Trophoblast cell (in vitro differentiated cells and primary cell): ENCODE measurements around the gene TNFSF13B.

Experiments
- DNase-seq, 2 donors: peaks; one replicate each; pipeline ENCODE4 v3.0.0-alpha.2; 2016
- H2AFZ ChIP-seq: 2 replicates; pipeline ENCODE4 v1.6.1; 2013; ENCODE audit warnings: low read length, moderate library complexity, mild to moderate bottlenecking; ENCODE audit not compliant: insufficient read depth, poor library complexity
- H2AK5ac ChIP-seq: 2 replicates; pipeline ENCODE4 v1.6.1; 2013; ENCODE audit warnings: mild to moderate bottlenecking, low read length
- H2BK120ac ChIP-seq: 2 replicates; pipeline ENCODE4 v1.6.1; 2013; ENCODE audit warnings: low read length, mild to moderate bottlenecking, moderate library complexity; ENCODE audit not compliant: insufficient read depth, poor library complexity
- H2BK12ac ChIP-seq: 2 replicates; pipeline ENCODE4 v1.6.1; 2013; ENCODE audit warnings: mild to moderate bottlenecking, low read length, moderate library complexity
- H2BK5ac ChIP-seq: 2 replicates; pipeline ENCODE4 v1.6.1; 2013; ENCODE audit warnings: low read length, low read depth, moderate library complexity, mild to moderate bottlenecking; ENCODE audit not compliant: poor library complexity
- H3K14ac ChIP-seq: 2 replicates; pipeline ENCODE4 v1.6.1; 2013; ENCODE audit warnings: mild to moderate bottlenecking, low read length
- H3K18ac ChIP-seq: 2 replicates; pipeline ENCODE4 v1.6.1; 2013; ENCODE audit warnings: mild to moderate bottlenecking, low read length
- H3K23ac ChIP-seq: 2 replicates; pipeline ENCODE4 v1.6.1; 2013; ENCODE audit warnings: low read length
- H3K27ac ChIP-seq: 2 replicates; pipeline ENCODE4 v1.5.1; 2013; ENCODE audit warnings: low read depth, mild to moderate bottlenecking, inconsistent platforms, low read length, moderate library complexity
- H3K27me3 ChIP-seq: 2 replicates; pipeline ENCODE4 v1.6.1; 2013; ENCODE audit warnings: inconsistent platforms, mild to moderate bottlenecking, low read length, moderate library complexity; ENCODE audit not compliant: insufficient read depth
- H3K36me3 ChIP-seq, 2 experiments: 1 replicate in 1 of 2; 2 replicates in 1 of 2; pipeline ENCODE4 v1.6.1; 2013; ENCODE audit warnings: low read length in 2 of 2, mild to moderate bottlenecking in 2 of 2, moderate library complexity in 1 of 2; ENCODE audit not compliant: insufficient read depth in 2 of 2, control insufficient read depth in 1 of 2
- H3K4ac ChIP-seq: 2 replicates; pipeline ENCODE4 v1.6.1; 2013; ENCODE audit warnings: low read depth, mild to moderate bottlenecking, low read length, moderate library complexity
- H3K4me1 ChIP-seq, 2 experiments: 1 replicate in 1 of 2; 2 replicates in 1 of 2; pipeline ENCODE4 v1.6.1; 2013; ENCODE audit warnings: low read length in 2 of 2, mild to moderate bottlenecking in 2 of 2, moderate library complexity in 1 of 2; ENCODE audit not compliant: insufficient read depth in 2 of 2, control insufficient read depth in 1 of 2
- H3K4me2 ChIP-seq: 2 replicates; pipeline ENCODE4 v1.6.1; 2013; ENCODE audit warnings: inconsistent platforms, mild to moderate bottlenecking, low read length, moderate library complexity
- H3K4me3 ChIP-seq: 2 replicates; pipeline ENCODE4 v1.5.1; 2013; ENCODE audit warnings: mild to moderate bottlenecking, low read depth, low read length, inconsistent platforms
- H3K79me1 ChIP-seq: one replicate; pipeline ENCODE4 v1.6.1; 2013; ENCODE audit warnings: low read length
- H3K79me2 ChIP-seq: 2 replicates; pipeline ENCODE4 v1.6.1; 2013; ENCODE audit warnings: low read length, mild to moderate bottlenecking; ENCODE audit not compliant: control insufficient read depth, insufficient read depth, poor library complexity
- H3K9ac ChIP-seq: 2 replicates; pipeline ENCODE4 v1.6.1; 2013; ENCODE audit warnings: mild to moderate bottlenecking, low read length
- H3K9me3 ChIP-seq: 2 replicates; pipeline ENCODE4 v1.6.1; 2013; ENCODE audit warnings: low read depth, mild to moderate bottlenecking, control low read depth, inconsistent platforms, low read length; ENCODE audit not compliant: insufficient read depth
- H4K12ac ChIP-seq: 2 replicates; pipeline ENCODE4 v1.6.1; 2013; ENCODE audit warnings: low read depth, mild to moderate bottlenecking, low read length, moderate library complexity
- H4K8ac ChIP-seq: 2 replicates; pipeline ENCODE4 v1.6.1; 2013; ENCODE audit warnings: low read depth, mild to moderate bottlenecking, low read length, moderate library complexity
- H4K91ac ChIP-seq: one replicate; pipeline ENCODE4 v1.6.1; 2013; ENCODE audit warnings: low read depth, mild to moderate bottlenecking, low read length, moderate library complexity
- WGBS: extraction: QIAGEN DNeasy Blood & Tissue Kit; methylation state at CpG from one replicate; pipeline ENCODE4 v1.1.7; 2013; ENCODE audit warnings: missing lambda C conversion rate; ENCODE audit not compliant: insufficient read length, insufficient coverage; ENCODE audit errors: extremely low coverage; 5-methylcytosine and 5-hydroxymethylcytosine counted together

The TNFSF13B gene

GRCh38 chr13:108325863-108326262, 56.3 kb downstream of the TNFSF13B start:
- no peaks in the 10 kb centered on the region for H3K27me3 ChIP-seq
- no peaks in the 10 kb centered on the region for H3K9me3 ChIP-seq
- no peak overlapping the region for H4K12ac ChIP-seq
- H3K79me1 ChIP-seq = no peaks in the 10 kb centered on the region
- no peak overlapping the region for H2BK120ac ChIP-seq
- H3K79me2 ChIP-seq = no peaks in the 10 kb centered on the region
- no peak overlapping the region for H3K27ac ChIP-seq
- H3K9ac ChIP-seq = no peak overlapping the region
- no peak overlapping the region for H3K14ac ChIP-seq
- H3K4me3 ChIP-seq = no peak overlapping the region
- H2AK5ac ChIP-seq = no peak overlapping the region
- no peak overlapping the region for H3K23ac ChIP-seq
- no peak overlapping the region for H3K18ac ChIP-seq
- H3K36me3 ChIP-seq = no peaks in the 10 kb centered on the region
- H3K4ac ChIP-seq = no peak overlapping the region
- no peak overlapping the region for H2BK5ac ChIP-seq
- no peak overlapping the region for H4K91ac ChIP-seq
- H4K8ac ChIP-seq = no peak overlapping the region
- no peak for DNase-seq
- no peak overlapping the region for H2AFZ ChIP-seq
- H3K4me2 ChIP-seq = no peak overlapping the region
- H3K4me1 ChIP-seq = peaks cover 0 to 6% of the 10 kb centered on the region in 2 experiments
- no peak overlapping the region for H2BK12ac ChIP-seq

- Histone ChIP-seq H2BK5ac (no peak overlapping the region), H3K27ac (no peak overlapping the region), H2BK12ac (no peak overlapping the region), H2AK5ac (no peak overlapping the region), H3K4me1 (peaks cover 0 to 6% of the 10 kb centered on the region in 2 experiments), H3K23ac (no peak overlapping the region), H3K79me1 (no peaks in the 10 kb centered on the region), H3K79me2 (no peaks in the 10 kb centered on the region), H3K27me3 (no peaks in the 10 kb centered on the region), H3K18ac (no peak overlapping the region), H3K4me2 (no peak overlapping the region), H3K9ac (no peak overlapping the region), H4K8ac (no peak overlapping the region), H3K4me3 (no peak overlapping the region), H2BK120ac (no peak overlapping the region), H3K36me3 (no peaks in the 10 kb centered on the region), H3K4ac (no peak overlapping the region), H4K12ac (no peak overlapping the region), H3K9me3 (no peaks in the 10 kb centered on the region), H2AFZ (no peak overlapping the region), H4K91ac (no peak overlapping the region), H3K14ac (no peak overlapping the region)
- DNase-seq = no peak
- WGBS = no CpG with 5 or more reads among the region's 6 CpGs
Measured at GRCh38 chr13:108326309-108326708, 56.8 kb downstream of the TNFSF13B start.

GRCh38 chr13:108328848-108329247, 59.3 kb downstream of the TNFSF13B start:
- Histone ChIP-seq H3K18ac (no peak overlapping the region), H3K4me2 (no peak overlapping the region), H3K4me1 (peaks cover 0 to 6% of the 10 kb centered on the region in 2 experiments), H2BK5ac (no peak overlapping the region), H3K23ac (no peak overlapping the region), H2AK5ac (no peak overlapping the region), H3K4ac (no peak overlapping the region), H4K8ac (no peak overlapping the region), H3K9me3 (no peaks in the 10 kb centered on the region), H3K36me3 (no peaks in the 10 kb centered on the region), H3K9ac (no peak overlapping the region), H3K14ac (no peak overlapping the region), H3K27ac (no peak overlapping the region), H3K27me3 (no peaks in the 10 kb centered on the region), H3K4me3 (no peak overlapping the region), H4K91ac (no peak overlapping the region), H2AFZ (no peak overlapping the region), H3K79me2 (no peaks in the 10 kb centered on the region), H3K79me1 (no peaks in the 10 kb centered on the region), H2BK12ac (no peak overlapping the region), H4K12ac (no peak overlapping the region), H2BK120ac (no peak overlapping the region)
- WGBS = no CpG with 5 or more reads among the region's 1 CpG
- no peak for DNase-seq

DNA sequence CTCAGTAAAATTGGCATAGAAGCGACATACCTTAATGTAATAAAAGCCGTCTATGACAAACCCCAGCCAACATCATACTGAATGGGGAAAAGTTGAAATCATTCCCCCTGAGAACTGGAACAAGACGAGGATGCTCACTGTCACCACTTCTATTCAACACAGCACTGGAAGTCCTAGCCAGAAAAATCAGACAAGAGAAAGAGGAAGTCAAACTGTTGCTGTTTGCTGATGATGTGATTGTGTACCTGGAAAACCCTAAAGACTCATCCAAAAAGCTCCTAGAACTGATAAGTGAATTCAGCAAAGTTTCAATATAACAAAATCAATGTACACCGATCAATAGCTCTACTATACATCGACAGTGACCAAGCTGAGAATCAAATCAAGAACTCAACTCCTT, 63.3 kb downstream of the TNFSF13B start:
- no peak overlapping the region for H3K4me2 ChIP-seq
- no peak overlapping the region for H2AK5ac ChIP-seq
- DNase-seq = no peak
- H3K9me3 ChIP-seq = no peaks in the 10 kb centered on the region
- H3K27me3 ChIP-seq = no peaks in the 10 kb centered on the region
- WGBS = no CpG with 5 or more reads among the region's 5 CpGs
- no peak overlapping the region for H4K8ac ChIP-seq
- H3K14ac ChIP-seq = no peak overlapping the region
- no peak overlapping the region for H3K27ac ChIP-seq
- no peaks in the 10 kb centered on the region for H3K79me1 ChIP-seq
- no peak overlapping the region for H2BK12ac ChIP-seq
- no peak overlapping the region for H3K18ac ChIP-seq
- H3K36me3 ChIP-seq = no peaks in the 10 kb centered on the region
- H3K9ac ChIP-seq = no peak overlapping the region
- H3K79me2 ChIP-seq = no peaks in the 10 kb centered on the region
- H3K4me1 ChIP-seq = peaks cover 0 to 6% of the 10 kb centered on the region in 2 experiments
- H4K91ac ChIP-seq = no peak overlapping the region
- no peak overlapping the region for H2AFZ ChIP-seq
- no peak overlapping the region for H3K4me3 ChIP-seq
- H2BK120ac ChIP-seq = no peak overlapping the region
- H2BK5ac ChIP-seq = no peak overlapping the region
- H4K12ac ChIP-seq = no peak overlapping the region
- H3K23ac ChIP-seq = no peak overlapping the region
- H3K4ac ChIP-seq = no peak overlapping the region
